Kidney (tissue), 14 donors: ENCODE data around the gene FERMT3. TPM values are rescaled to one million over a fixed set of nuclear protein-coding genes. Genes with fewer than 3 reads are reported as not detected.

Experiments
- DNase-seq, 5 donors: peaks; one replicate each; pipeline ENCODE4 v3.0.0-alpha.2; 2013 to 2020
- FAIRE-seq: peaks from 2 replicates; lab custom pipeline; 2012; peaks lifted over from hg19 to GRCh38; lab: Jason Lieb, UNC
- H3K27ac ChIP-seq, 2 donors: one replicate each; pipeline ENCODE4 v1.7.0; 2013; ENCODE audit warnings: low read depth in 2 of 2, low read length in 2 of 2, inconsistent platforms in 1 of 2
- H3K27me3 ChIP-seq: one replicate; pipeline ENCODE4 v1.7.1; 2013; ENCODE audit warnings: low read length, inconsistent platforms; ENCODE audit not compliant: control insufficient read depth, insufficient read depth
- H3K36me3 ChIP-seq, 3 donors: one replicate each; pipeline versions ENCODE4 v1.7.0 to v1.7.1; 2013; ENCODE audit warnings: low read length in 3 of 3, control low read depth in 1 of 3, inconsistent platforms in 1 of 3; ENCODE audit not compliant: insufficient read depth in 3 of 3, control insufficient read depth in 2 of 3
- H3K4me1 ChIP-seq, 3 donors: one replicate each; pipeline versions ENCODE4 v1.7.0 to v1.7.1; 2013; ENCODE audit warnings: low read length in 3 of 3, inconsistent platforms in 1 of 3, low read depth in 1 of 3; ENCODE audit not compliant: control insufficient read depth in 2 of 3, insufficient read depth in 2 of 3
- H3K4me3 ChIP-seq, 3 donors: one replicate each; pipeline versions ENCODE4 v1.7.0 to v1.8.1; 2013; ENCODE audit warnings: low read length in 3 of 3, control low read depth in 1 of 3, inconsistent platforms in 1 of 3
- H3K9ac ChIP-seq, 3 donors: one replicate each; pipeline versions ENCODE4 v1.7.0 to v1.7.1; 2013; ENCODE audit warnings: low read length in 3 of 3, control low read depth in 1 of 3, inconsistent platforms in 1 of 3
- H3K9me3 ChIP-seq, 3 donors: one replicate each; pipeline versions ENCODE4 v1.7.0 to v1.7.1; 2013; ENCODE audit warnings: low read length in 3 of 3, control low read depth in 1 of 3, inconsistent platforms in 1 of 3; ENCODE audit not compliant: control insufficient read depth in 2 of 3, insufficient read depth in 1 of 3
- intact Hi-C: fragments of 100-400 bp; cut with DNase I; formaldehyde crosslinking; loops from one replicate; pipeline ENCODE4 v1.11.1; 2022
- polyA plus RNA-seq: library from polyadenylated mRNA; stranded (reverse); fragments of 350-450 nt; fragmentation: Illumina TruSeq; extraction: RNeasy Lipid Tissue Mini Kit (QIAGEN cat#74804); gene quantifications from one replicate; pipeline ENCODE4 v1.2.3, GENCODE V29; 2014; ENCODE audit warnings: low read depth, low replicate concordance; ENCODE audit not compliant: insufficient read depth
- total RNA-seq: library from RNA; stranded (reverse); fragmentation: NEBNext Ultra II Directional; extraction: Animal tissue kit (Norgen Biotek cat#: 25700); gene quantifications from one replicate; pipeline ENCODE4 v1.2.1, GENCODE V29; 2021
- TF ChIP-seq, protein P1 (sequence below): IDR thresholded peaks from 3 replicates; pipeline ENCODE4 v1.5.1; 2012; ENCODE audit warnings: mild to moderate bottlenecking, moderate library complexity, borderline replicate concordance; ENCODE audit not compliant: insufficient read depth; ENCODE audit errors: extremely low read depth
- donor health status: control.
- donor health status: control.
- donor health status: control.
- donor health status: control.
- donor health status: control.
- donor health status: DM: yes; HTN: yes; CAD: no.
- donor health status: Normal renal cell carcinoma (clear cell type).

Gene FERMT3
- total and polyA plus RNA-seq, 2 donors from 2014 or later = 11.8 to 36.3 TPM

DNA sequence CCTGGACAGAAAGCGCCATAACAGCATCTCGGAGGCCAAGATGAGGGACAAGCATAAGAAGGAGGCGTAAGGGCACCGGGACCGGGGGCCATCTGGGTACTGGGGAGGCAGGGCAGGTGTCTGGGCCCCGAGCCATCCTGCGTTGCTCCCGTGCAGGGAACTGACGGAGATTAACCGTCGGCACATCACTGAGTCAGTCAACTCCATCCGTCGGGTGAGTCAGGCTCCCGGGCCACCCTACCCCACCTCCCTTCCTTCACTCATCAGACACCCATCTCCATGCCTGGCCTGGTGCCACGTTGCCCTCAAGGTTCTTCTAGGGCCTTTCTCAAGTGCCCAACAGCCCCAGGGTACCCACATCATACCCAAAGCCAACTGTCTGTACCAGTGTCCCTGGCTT lies 59.8 kb downstream of the FERMT3 start:
- FAIRE-seq (no peak), DNase-seq (no peak)
- H3K27me3 ChIP-seq = no peaks in the 10 kb centered on the region
- TF ChIP-seq, protein P1, sequence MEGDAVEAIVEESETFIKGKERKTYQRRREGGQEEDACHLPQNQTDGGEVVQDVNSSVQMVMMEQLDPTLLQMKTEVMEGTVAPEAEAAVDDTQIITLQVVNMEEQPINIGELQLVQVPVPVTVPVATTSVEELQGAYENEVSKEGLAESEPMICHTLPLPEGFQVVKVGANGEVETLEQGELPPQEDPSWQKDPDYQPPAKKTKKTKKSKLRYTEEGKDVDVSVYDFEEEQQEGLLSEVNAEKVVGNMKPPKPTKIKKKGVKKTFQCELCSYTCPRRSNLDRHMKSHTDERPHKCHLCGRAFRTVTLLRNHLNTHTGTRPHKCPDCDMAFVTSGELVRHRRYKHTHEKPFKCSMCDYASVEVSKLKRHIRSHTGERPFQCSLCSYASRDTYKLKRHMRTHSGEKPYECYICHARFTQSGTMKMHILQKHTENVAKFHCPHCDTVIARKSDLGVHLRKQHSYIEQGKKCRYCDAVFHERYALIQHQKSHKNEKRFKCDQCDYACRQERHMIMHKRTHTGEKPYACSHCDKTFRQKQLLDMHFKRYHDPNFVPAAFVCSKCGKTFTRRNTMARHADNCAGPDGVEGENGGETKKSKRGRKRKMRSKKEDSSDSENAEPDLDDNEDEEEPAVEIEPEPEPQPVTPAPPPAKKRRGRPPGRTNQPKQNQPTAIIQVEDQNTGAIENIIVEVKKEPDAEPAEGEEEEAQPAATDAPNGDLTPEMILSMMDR = no peak
- H3K36me3 ChIP-seq = peaks cover 0 to 4% (median 0%) of the 10 kb centered on the region in 3 donors
- no peak overlapping the region for H3K9ac ChIP-seq
- no peak overlapping the region for H3K27ac ChIP-seq
- no peak overlapping the region for H3K4me3 ChIP-seq
- intact Hi-C loops = no loop called here
- no peaks in the 10 kb centered on the region for H3K9me3 ChIP-seq
- H3K4me1 ChIP-seq = peaks cover 0 to 14% (median 9%) of the 10 kb centered on the region in 3 donors

DNA sequence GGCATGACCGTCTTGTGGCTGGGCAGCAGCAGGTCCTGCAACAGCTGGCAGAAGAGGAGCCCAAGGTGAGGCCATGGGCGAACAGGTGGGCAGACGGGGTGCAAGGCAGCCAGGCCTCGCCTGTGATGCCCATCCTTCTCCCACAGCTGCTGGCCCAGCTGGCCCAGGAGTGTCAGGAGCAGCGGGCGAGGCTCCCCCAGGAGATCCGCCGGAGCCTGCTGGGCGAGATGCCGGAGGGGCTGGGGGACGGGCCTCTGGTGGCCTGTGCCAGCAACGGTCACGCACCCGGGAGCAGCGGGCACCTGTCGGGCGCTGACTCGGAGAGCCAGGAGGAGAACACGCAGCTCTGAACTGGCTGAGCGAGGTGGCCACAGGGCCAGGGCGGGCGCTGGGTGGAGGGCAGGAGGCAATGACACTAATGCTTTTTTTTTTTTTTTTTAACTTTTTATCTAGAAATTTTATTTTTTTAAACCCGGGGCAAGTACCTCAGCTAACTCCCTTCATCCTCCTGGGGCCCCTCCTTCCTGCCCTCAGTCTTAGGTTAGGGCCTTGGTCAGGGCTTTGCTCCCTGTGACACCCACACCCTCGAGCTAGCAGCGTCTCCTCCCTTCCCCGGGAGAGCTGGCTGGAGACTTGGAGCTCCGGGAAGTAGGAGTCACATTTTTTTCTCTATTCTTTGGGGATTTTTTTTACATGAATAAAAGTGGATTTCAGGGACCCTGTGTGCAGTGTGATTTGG lies 60.9 kb downstream of the FERMT3 start:
- Histone ChIP-seq H3K27ac (peak overlapping the region; percentile 82 to 91), H3K4me3 (no peak overlapping the region), H3K27me3 (no peaks in the 10 kb centered on the region), H3K9ac (no peak overlapping the region), H3K36me3 (peaks cover 0 to 4% (median 0%) of the 10 kb centered on the region in 3 donors), H3K4me1 (peaks cover 0 to 18% (median 9%) of the 10 kb centered on the region in 3 donors), H3K9me3 (no peaks in the 10 kb centered on the region)
- DNase-seq (peak in 1 of 5 donors; percentile 62), FAIRE-seq (no peak)
- TF ChIP-seq, protein P1 = no peak
- intact Hi-C loops = no loop called here

DNA sequence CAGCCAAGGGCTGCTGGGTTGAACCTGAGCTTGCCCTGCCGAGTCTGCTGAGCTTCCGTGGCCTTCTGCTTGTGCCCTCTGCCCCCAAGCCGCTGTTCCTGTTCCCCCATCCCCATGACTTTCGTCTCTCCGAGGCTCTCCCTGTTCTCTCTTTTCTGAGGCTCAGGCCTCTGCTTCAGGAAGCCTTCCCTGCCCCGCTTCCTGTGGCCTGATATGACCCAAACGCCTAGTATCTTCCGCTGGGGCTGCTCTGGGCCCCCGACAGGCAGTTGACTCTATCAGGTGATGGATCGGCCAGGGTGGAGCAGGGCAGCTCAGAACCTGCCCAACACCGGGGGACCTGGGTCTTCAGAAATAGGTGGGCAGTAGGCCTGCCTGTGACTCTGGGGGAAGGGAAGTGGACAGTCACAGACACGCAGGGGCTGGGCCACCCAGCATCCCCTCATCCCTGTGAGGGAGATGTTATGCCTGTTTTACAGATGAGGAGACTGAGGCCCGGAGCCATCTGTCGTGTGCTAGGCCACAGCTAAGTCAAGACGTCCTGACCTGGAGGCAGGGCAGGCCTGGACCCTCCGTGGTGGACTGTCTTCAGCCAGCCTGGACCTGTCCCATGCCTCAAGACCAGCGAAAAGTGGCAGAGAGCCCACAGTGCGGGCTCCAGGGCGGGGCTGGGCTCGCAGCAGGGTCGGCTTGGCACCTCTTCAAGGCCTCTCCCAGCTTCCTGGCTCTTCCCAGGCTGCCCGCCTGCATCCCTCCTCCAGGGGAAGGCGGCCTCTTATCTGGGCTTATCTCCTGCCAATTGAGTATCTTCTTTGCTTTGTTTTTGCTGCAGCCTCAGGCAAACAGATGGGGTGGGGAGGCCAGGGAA lies 61.7 kb downstream of the FERMT3 start:
- peak in 2 of 5 donors; percentile 82 to 92 for DNase-seq
- TF ChIP-seq, protein P1 = no peak
- peak overlapping the region in 2 of 3 donors; percentile 43 to 86 for H3K9ac ChIP-seq
- intact Hi-C loops = no loop called here
- peak overlapping the region; percentile 82 to 91 for H3K27ac ChIP-seq
- H3K9me3 ChIP-seq = no peaks in the 10 kb centered on the region
- no peaks in the 10 kb centered on the region for H3K27me3 ChIP-seq
- peaks cover 0 to 18% (median 9%) of the 10 kb centered on the region in 3 donors for H3K4me1 ChIP-seq
- no peak for FAIRE-seq
- H3K4me3 ChIP-seq = peak overlapping the region in 2 of 3 donors; percentile 43 to 100
- H3K36me3 ChIP-seq = peaks cover 0 to 6% (median 0%) of the 10 kb centered on the region in 3 donors
